ENCODE data around the gene OR2A5. TPM values are rescaled to one million over a fixed set of nuclear protein-coding genes. Genes with fewer than 3 reads are reported as not detected.
"Not testable (repeated sequence)": the region's sequence is repeated elsewhere in the genome, so short reads cannot be mapped to it uniquely, and the experiment has no call there.

The OR2A5 gene
- not detected in 2 replicates for total RNA-seq (2014; rRNA removed; shearing (Covaris generic))

DNA sequence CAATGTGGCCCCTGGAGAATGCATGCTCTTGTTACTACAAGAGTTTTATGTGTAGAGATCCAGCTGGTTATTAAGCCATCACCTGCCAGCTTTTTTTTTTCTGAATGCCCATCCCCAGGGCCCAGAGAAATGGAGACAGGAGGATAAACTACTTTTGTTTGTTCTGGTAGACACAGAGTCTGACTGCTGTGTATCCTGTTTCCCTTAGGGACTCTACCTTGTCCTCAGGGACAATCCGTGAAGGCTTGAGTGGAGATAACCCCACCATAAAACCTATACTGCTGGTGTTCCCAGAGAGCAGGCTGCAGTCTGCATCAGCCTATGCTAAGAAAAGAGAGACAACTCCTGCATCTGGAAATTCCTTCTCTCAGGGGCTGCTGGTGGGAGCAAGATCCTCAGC lies at the start of gene OR2A5:
Gene OR2A5 (plus strand): TSS at position 301 of the 400 bp plus-strand sequence. CDS start 1,454 bp downstream, outside the sequence.
- Histone ChIP-seq H3K36me3 (no peaks in the 10 kb centered on the region), H3K4me3 (no peak within 1 kb of the TSS), H3K27me3 (0 out of 2 replicates have a peak, but pooled peaks cover 3% of the 10 kb centered on the region), H3K4me1 (no peaks in the 10 kb centered on the region), H3K9me3 (replicated peaks) (peaks cover 3% of the 10 kb centered on the region; the same call in 1 of the 2 replicates), H3K27ac (no peak within 1 kb of the TSS)
- no peak for DNase-seq

- H3K36me3 ChIP-seq: no peaks in the 10 kb centered on the region
- no peaks in the 10 kb centered on the region for H3K4me1 ChIP-seq
- no peak within 1 kb of the TSS for H3K27ac ChIP-seq
- no peaks in the 10 kb centered on the region for H3K9me3 ChIP-seq (replicated peaks)
- peaks cover 5% of the 10 kb centered on the region; the same call in 1 of the 2 replicates for H3K27me3 ChIP-seq
- no peak for DNase-seq
- no peak within 1 kb of the TSS for H3K4me3 ChIP-seq
These were observed 48.7 kb upstream of the OR2A5 start, which contains the start of gene OR6B1 for GRCh38 chr7:144000020-144000419. Gene OR6B1 (plus strand): TSS chr7:144000320. CDS start chr7:144003997, 3,677 bp downstream.

GRCh38 chr7:144001543-144001942 lies 47.2 kb upstream of the OR2A5 start:
- Histone ChIP-seq H3K36me3 (no peaks in the 10 kb centered on the region), H3K9me3 (replicated peaks) (no peaks in the 10 kb centered on the region), H3K4me3 (no peak overlapping the region), H3K4me1 (no peaks in the 10 kb centered on the region), H3K27ac (no peak overlapping the region), H3K27me3 (peaks cover 5% of the 10 kb centered on the region; the same call in 1 of the 2 replicates)
- no peak for DNase-seq

GRCh38 chr7:144004703-144005102 lies 44.0 kb upstream of the OR2A5 start:
- H3K27me3 ChIP-seq: no peaks in the 10 kb centered on the region
- no peak overlapping the region for H3K27ac ChIP-seq
- H3K4me1 ChIP-seq: no peaks in the 10 kb centered on the region

DNA sequence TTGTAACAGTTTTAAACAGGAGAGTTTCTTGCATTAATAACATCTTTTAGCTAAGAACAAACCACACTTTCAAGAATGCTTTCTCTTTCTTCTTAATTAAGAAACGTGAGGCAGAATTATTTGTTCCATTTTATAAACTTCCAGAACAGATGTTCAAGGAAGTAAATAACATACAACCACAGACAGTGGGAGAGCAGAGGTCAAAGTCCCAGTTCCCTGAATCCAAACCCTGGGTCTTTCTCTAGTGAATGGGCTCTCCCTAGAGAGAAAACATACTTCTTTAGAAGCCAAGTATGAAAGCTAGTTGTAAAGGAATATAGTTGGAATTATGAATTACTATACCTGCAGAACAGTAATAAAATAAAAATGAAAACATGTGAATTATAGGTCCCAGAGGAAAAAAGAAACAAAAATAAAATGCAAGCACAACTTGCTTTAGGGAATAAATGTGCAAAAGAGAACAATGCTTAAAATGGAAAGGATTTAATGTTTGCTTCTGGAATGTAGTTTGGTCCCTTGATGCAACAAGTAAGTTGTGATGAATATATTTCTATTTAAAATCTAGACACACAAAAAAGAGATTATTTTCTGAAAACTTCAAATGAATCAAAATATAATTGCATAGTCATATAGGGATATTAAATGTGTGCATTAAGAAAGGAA lies 42.6 kb upstream of the OR2A5 start:
- H3K4me1 ChIP-seq: no peaks in the 10 kb centered on the region
- no peak for DNase-seq
- H3K27me3 ChIP-seq: no peaks in the 10 kb centered on the region
- H3K4me3 ChIP-seq: no peak overlapping the region
- H3K9me3 ChIP-seq (replicated peaks): no peaks in the 10 kb centered on the region
- no peaks in the 10 kb centered on the region for H3K36me3 ChIP-seq
- no peak overlapping the region for H3K27ac ChIP-seq

More at GRCh38 chr7:144004703-144005102, 44.0 kb upstream of the OR2A5 start:
- no peak for DNase-seq
- Histone ChIP-seq H3K36me3 (no peaks in the 10 kb centered on the region), H3K9me3 (replicated peaks) (no peaks in the 10 kb centered on the region), H3K4me3 (no peak overlapping the region)

DNA sequence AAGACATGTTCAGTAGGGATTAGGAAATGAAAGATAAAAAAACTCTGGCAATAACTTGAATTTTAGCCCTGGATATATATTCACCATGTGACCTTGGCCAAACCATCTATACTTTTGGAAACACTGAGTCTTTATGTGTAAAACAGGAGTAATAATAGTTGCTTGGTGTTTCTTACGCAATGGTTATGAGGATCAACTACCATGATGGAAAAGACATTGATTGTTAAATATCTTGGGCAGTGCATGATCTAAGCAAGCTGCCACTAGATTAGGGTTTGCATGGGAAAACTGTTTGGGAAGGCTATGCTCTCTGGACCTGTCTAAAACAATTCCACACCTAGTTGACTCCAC lies 42.1 kb upstream of the OR2A5 start:
- Histone ChIP-seq H3K27me3 (no peaks in the 10 kb centered on the region), H3K9me3 (replicated peaks) (0 out of 2 replicates have a peak, but pooled peaks cover 3% of the 10 kb centered on the region), H3K27ac (no peak overlapping the region), H3K36me3 (no peaks in the 10 kb centered on the region), H3K4me3 (no peak overlapping the region), H3K4me1 (no peaks in the 10 kb centered on the region)
- DNase-seq: no peak

DNA sequence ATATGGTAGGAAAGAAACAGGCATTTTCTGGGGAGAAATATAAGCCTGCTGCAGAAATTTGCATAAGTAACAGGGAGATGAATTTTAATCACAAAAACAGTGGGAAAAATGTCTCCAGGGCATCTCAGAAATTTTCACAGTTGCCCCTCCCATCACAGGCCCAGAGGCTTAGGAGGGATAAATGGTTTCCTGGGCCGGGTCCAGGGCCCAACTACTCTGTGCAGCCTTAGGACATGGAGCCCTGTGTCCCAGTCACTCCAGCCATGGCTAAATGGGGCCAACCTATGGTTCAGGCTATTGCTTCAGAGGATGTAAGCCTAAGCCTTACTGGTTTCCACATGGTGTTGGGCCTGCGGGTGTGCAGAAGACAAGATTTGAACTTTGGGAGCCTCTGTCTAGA lies 39.4 kb upstream of the OR2A5 start:
- H3K9me3 ChIP-seq (replicated peaks): 0 out of 2 replicates have a peak, but pooled peaks cover 3% of the 10 kb centered on the region
- no peaks in the 10 kb centered on the region for H3K36me3 ChIP-seq
- no peak overlapping the region for H3K4me3 ChIP-seq
- DNase-seq: no peak
- H3K27me3 ChIP-seq: no peaks in the 10 kb centered on the region
- H3K27ac ChIP-seq: no peak overlapping the region
- H3K4me1 ChIP-seq: no peaks in the 10 kb centered on the region

GRCh38 chr7:144010061-144010460 lies 38.7 kb upstream of the OR2A5 start:
- not testable (repeated sequence) for DNase-seq; H3K27ac ChIP-seq; H3K27me3 ChIP-seq; H3K9me3 ChIP-seq (replicated peaks); H3K4me3 ChIP-seq; H3K36me3 ChIP-seq; H3K4me1 ChIP-seq

- not testable (repeated sequence) for H3K27ac ChIP-seq; H3K36me3 ChIP-seq; H3K9me3 ChIP-seq (replicated peaks); H3K4me1 ChIP-seq; H3K4me3 ChIP-seq; H3K27me3 ChIP-seq
- peak; percentile 13 to 14 for DNase-seq
These were observed 37.9 kb upstream of the OR2A5 start for GRCh38 chr7:144010821-144011220.

GRCh38 chr7:144011458-144012230 lies 37.1 kb upstream of the OR2A5 start:
- peak in 1 of 2 experiments; percentile 26 for DNase-seq
- no peaks in the 10 kb centered on the region for H3K27me3 ChIP-seq

DNA sequence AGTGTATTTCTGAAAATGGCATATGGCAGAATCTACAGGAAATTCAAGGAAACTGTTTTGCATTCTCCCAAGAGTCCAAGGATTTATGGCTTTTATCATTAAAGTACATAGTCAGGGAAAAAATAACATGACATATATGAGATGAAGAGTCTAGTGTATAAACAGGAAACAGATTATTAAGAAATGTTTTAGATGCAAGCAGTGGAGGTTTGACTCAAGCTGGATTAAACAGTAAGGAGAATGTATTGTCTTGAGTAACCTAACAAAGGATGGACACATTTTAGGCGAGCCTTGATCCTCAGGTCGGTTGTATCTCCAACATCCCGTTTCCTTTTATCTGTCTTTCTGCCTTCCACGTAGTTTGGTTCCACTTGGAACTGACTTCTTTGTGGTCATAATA lies 30.7 kb upstream of the OR2A5 start:
- Histone ChIP-seq H3K4me3 (no peak overlapping the region), H3K27ac (no peak overlapping the region), H3K9me3 (replicated peaks) (no peaks in the 10 kb centered on the region), H3K27me3 (no peaks in the 10 kb centered on the region), H3K4me1 (peaks cover 10% of the 10 kb centered on the region), H3K36me3 (no peaks in the 10 kb centered on the region)
- DNase-seq: no peak

More at GRCh38 chr7:144011458-144012230, 37.1 kb upstream of the OR2A5 start:
- Histone ChIP-seq H3K36me3 (no peaks in the 10 kb centered on the region), H3K4me1 (no peaks in the 10 kb centered on the region), H3K4me3 (no peak overlapping the region), H3K9me3 (replicated peaks) (0 out of 2 replicates have a peak, but pooled peaks cover 3% of the 10 kb centered on the region), H3K27ac (no peak overlapping the region)

DNA sequence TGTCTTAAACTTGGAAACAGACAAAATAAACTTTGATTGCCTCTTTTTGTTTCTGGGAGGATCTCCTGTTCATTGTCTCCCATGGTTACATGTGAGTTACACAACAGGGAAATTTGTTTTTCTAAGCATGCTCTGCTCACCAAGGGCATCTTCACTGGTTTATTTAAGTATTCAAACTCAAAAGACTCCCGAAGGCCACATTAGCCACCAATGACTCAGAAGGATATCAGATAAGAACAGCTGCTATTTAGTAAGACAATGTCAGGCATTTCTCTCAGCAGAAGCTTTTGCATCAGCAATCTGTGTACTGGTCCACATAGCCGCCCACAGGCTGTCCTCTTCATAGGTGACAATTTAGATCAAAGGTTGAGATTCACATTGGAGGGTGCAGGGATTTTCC lies 29.3 kb upstream of the OR2A5 start:
- DNase-seq: peak; percentile 30 to 59
- H3K9me3 ChIP-seq (replicated peaks): no peaks in the 10 kb centered on the region
- peaks cover 10% of the 10 kb centered on the region for H3K4me1 ChIP-seq
- H3K36me3 ChIP-seq: no peaks in the 10 kb centered on the region
- no peaks in the 10 kb centered on the region for H3K27me3 ChIP-seq
- H3K27ac ChIP-seq: no peak overlapping the region
- no peak overlapping the region for H3K4me3 ChIP-seq

DNA sequence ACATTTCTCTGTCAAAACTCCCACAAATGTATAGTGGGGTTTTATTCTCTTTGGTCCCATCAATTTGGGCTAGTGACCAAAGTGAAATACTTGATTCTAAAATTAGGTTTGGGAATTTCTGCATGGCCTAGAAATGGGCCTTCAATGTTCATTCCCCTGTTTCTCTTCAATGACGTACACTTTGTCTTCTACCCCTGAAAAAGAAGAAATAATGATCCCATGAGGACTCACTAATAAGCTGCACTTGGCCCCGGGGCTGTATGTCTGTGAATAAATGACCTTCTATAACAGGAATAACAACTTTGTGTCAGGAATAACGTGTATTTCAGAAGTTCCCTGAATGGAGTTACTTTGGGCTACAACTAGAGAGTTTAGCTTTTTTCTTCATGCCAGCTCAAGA lies 28.4 kb upstream of the OR2A5 start:
- Histone ChIP-seq H3K9me3 (replicated peaks) (no peaks in the 10 kb centered on the region), H3K36me3 (no peaks in the 10 kb centered on the region), H3K27ac (no peak overlapping the region), H3K4me3 (no peak overlapping the region), H3K4me1 (peaks cover 10% of the 10 kb centered on the region), H3K27me3 (no peaks in the 10 kb centered on the region)
- no peak for DNase-seq

DNA sequence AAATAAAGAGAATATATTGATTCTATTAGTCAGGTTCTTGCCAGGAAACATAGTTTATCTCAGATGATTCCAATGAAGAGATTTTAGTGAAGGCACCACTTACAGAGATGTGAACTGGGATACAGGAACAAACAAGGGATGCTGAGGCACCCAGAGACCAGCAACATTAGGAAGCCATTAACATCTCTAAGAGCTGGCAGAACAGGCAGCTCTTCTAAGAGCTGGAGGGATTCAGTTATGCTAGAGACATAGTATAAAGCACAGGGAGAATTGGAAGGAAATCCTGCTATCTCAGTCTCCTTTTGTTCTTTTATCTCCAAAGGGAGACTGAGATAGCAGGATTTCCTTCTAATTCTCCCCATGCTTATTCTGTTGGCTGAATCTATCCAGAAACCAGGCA lies 26.6 kb upstream of the OR2A5 start:
- no peaks in the 10 kb centered on the region for H3K9me3 ChIP-seq (replicated peaks)
- H3K27me3 ChIP-seq: 0 out of 2 replicates have a peak, but pooled peaks cover 5% of the 10 kb centered on the region
- H3K27ac ChIP-seq: no peak overlapping the region
- no peaks in the 10 kb centered on the region for H3K36me3 ChIP-seq
- H3K4me3 ChIP-seq: no peak overlapping the region
- DNase-seq: no peak
- peaks cover 10% of the 10 kb centered on the region for H3K4me1 ChIP-seq

DNA sequence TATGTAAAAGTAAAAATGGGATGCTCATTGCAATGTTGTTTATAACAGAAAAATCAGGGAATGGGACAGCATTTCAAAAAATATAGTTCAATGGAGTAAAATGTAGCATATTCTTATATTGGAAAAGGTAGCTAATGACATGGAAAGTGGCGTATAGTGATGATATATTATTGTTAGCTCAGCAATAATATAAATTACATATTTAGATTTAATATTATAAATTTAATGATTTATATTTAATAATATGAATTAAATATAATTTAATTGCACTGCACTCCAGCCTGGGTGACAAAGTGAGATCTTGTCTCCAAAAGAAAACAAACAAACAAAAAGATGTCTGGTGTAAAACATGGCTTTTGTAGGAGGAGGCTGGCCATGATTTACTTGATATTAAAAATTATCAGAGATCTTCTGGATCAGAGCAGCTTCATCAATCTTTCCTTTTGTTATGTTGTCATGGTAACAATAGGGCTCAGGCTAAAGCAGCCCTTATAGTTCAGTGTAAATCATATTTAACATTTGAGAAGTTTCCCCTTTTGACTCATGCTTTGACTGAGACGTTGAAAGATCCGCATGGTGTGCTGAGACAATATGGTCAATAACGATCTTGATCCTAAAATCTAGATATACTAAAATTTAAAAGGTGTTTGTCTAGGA lies 25.4 kb upstream of the OR2A5 start:
- Histone ChIP-seq H3K4me1 (peaks cover 10% of the 10 kb centered on the region), H3K9me3 (replicated peaks) (no peaks in the 10 kb centered on the region), H3K4me3 (no peak overlapping the region), H3K27me3 (0 out of 2 replicates have a peak, but pooled peaks cover 5% of the 10 kb centered on the region), H3K36me3 (no peaks in the 10 kb centered on the region), H3K27ac (no peak overlapping the region)
- no peak for DNase-seq
